ENCODE data around the gene FHDC1. TPM values are rescaled to one million over a fixed set of nuclear protein-coding genes. Genes with fewer than 3 reads are reported as not detected.

The FHDC1 gene
- total and polyA plus RNA-seq, 10 donors = 0.82 to 14.3 (median 7.5) TPM

- Histone ChIP-seq H3K4me1 (peaks cover 9 to 65% (median 39%) of the 10 kb centered on the region in 6 donors), H3K4me3 (peak overlapping the region in 3 of 8 donors; percentile 14 to 73 (median 17)), H3K27ac (no peak overlapping the region), H3K9me3 (no peaks in the 10 kb centered on the region), H3K36me3 (peaks cover 0 to 11% (median 0%) of the 10 kb centered on the region in 6 donors), H3K27me3 (replicated peaks in 1 of 7) (peaks cover 0 to 59% (median 26%) of the 10 kb centered on the region in 7 donors)
- no peak for TF ChIP-seq CTCF (IDR thresholded peaks at IDR 0.05 in 8 of 11, conservative IDR thresholded peaks at IDR 0.05 in 3 of 11)
- TF ChIP-seq POLR2A (IDR thresholded peaks at IDR 0.05) = no peak
- no peak for TF ChIP-seq POLR2AphosphoS5 (IDR thresholded peaks at IDR 0.05)
- intact Hi-C loops (cut with DNase I; ENCODE audit: low total_unique reads) = loop anchor here (10.0 kb wide), 1 partner anchor 145 kb away; no protein-coding TSS in a partner anchor
- DNase-seq = no peak
- 93 to 98% (median 96%) methylated on average over 2 of the region's 2 CpGs for WGBS, 5 donors
Observed at GRCh38 chr4:152939621-152940020, 3.5 kb downstream of the FHDC1 start.

GRCh38 chr4:152940461-152940860 lies 4.3 kb downstream of the FHDC1 start:
- no peak overlapping the region for H3K27ac ChIP-seq
- peaks cover 0 to 11% (median 0%) of the 10 kb centered on the region in 6 donors for H3K36me3 ChIP-seq
- no peak overlapping the region for H3K4me3 ChIP-seq
- H3K9me3 ChIP-seq = no peaks in the 10 kb centered on the region
- no peak for TF ChIP-seq CTCF (IDR thresholded peaks at IDR 0.05 in 8 of 11, conservative IDR thresholded peaks at IDR 0.05 in 3 of 11)
- H3K4me1 ChIP-seq = peaks cover 8 to 65% (median 36%) of the 10 kb centered on the region in 6 donors
- peaks cover 0 to 51% (median 25%) of the 10 kb centered on the region in 7 donors for H3K27me3 ChIP-seq (replicated peaks in 1 of 7)
- no peak for DNase-seq
- WGBS, 5 donors = 85 to 89% (median 86%) methylated on average over 2 of the region's 2 CpGs
- intact Hi-C loops (cut with DNase I; ENCODE audit: low total_unique reads) = no loop called here

DNA sequence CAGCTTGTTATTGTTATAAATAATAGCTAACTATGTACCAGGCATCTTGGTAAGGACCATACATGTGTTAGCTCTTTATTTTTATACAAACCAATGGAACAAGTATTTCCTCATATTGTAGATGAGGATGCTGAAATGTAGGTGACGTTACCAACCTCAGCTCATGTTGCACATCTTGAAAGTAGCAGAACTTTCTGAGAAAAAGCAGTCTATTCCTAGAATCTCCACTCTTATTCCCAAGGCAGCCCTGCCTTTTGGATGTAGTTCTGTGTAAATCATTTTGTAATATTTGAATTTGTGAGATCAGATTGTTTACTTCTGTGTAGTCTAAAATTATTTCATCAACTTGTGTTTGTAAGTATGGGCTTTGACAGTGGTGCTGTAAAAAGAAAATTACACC lies 5.3 kb downstream of the FHDC1 start:
- intact Hi-C loops (cut with DNase I; ENCODE audit: low total_unique reads) = no loop called here

GRCh38 chr4:152942346-152942745 lies 6.2 kb downstream of the FHDC1 start:
- intact Hi-C loops (cut with DNase I; ENCODE audit: low total_unique reads) = no loop called here
- no peak overlapping the region for H3K4me3 ChIP-seq

More for the DNA sequence above, 5.3 kb downstream of the FHDC1 start:
- no peaks in the 10 kb centered on the region for H3K9me3 ChIP-seq
- no peak for TF ChIP-seq POLR2AphosphoS5 (IDR thresholded peaks at IDR 0.05)
- TF ChIP-seq POLR2A (IDR thresholded peaks at IDR 0.05) = no peak
- no peak for TF ChIP-seq CTCF (IDR thresholded peaks at IDR 0.05 in 8 of 11, conservative IDR thresholded peaks at IDR 0.05 in 3 of 11)
- no peak for DNase-seq
- 63 to 92% (median 69%) methylated on average over 1 of the region's 1 CpG for WGBS, 5 donors
- no peak overlapping the region for H3K27ac ChIP-seq
- H3K4me3 ChIP-seq = no peak overlapping the region
- H3K36me3 ChIP-seq = peaks cover 0 to 11% (median 0%) of the 10 kb centered on the region in 6 donors
- H3K27me3 ChIP-seq (replicated peaks in 1 of 7) = peaks cover 0 to 41% (median 25%) of the 10 kb centered on the region in 7 donors
- H3K4me1 ChIP-seq = peaks cover 2 to 59% (median 27%) of the 10 kb centered on the region in 6 donors

More at GRCh38 chr4:152942346-152942745, 6.2 kb downstream of the FHDC1 start:
- Histone ChIP-seq H3K27ac (no peak overlapping the region), H3K27me3 (replicated peaks in 1 of 7) (peaks cover 0 to 32% (median 17%) of the 10 kb centered on the region in 7 donors), H3K4me1 (peaks cover 2 to 50% (median 22%) of the 10 kb centered on the region in 6 donors), H3K36me3 (peaks cover 0 to 11% (median 0%) of the 10 kb centered on the region in 6 donors), H3K9me3 (no peaks in the 10 kb centered on the region)
- 91 to 95% (median 94%) methylated on average over 2 of the region's 2 CpGs for WGBS, 5 donors
- no peak for DNase-seq
- no peak for TF ChIP-seq CTCF (IDR thresholded peaks at IDR 0.05 in 8 of 11, conservative IDR thresholded peaks at IDR 0.05 in 3 of 11)
- no peak for TF ChIP-seq POLR2AphosphoS5 (IDR thresholded peaks at IDR 0.05)
- TF ChIP-seq POLR2A (IDR thresholded peaks at IDR 0.05) = no peak
